Measurements from ENCODE around the gene FKBP7. TPM values are rescaled to one million over a fixed set of nuclear protein-coding genes. Genes with fewer than 3 reads are reported as not detected.
A peak's percentile ranks its signal among the peaks of the same experiment; 100 is the strongest.

The FKBP7 gene
- total RNA-seq, 2 donors from 2014 or later, result 4.1 to 6.3 TPM

DNA sequence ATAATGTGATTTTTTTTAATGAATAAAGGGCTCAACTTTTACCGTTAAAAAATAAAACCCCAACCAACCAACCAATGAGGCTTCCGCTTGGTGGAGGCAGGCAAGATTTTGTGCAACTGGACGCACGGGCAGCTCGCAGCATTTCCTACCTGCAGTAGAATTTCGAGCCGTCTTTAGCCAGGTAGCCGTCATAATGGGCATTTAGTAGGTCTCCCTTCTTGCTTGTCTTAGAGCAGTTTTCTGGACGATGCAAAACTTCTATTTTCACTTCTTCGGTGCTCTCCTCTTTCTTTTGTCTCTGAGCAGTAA lies 316 bp downstream of the FKBP7 start:
- DNase-seq, result no peak

DNA sequence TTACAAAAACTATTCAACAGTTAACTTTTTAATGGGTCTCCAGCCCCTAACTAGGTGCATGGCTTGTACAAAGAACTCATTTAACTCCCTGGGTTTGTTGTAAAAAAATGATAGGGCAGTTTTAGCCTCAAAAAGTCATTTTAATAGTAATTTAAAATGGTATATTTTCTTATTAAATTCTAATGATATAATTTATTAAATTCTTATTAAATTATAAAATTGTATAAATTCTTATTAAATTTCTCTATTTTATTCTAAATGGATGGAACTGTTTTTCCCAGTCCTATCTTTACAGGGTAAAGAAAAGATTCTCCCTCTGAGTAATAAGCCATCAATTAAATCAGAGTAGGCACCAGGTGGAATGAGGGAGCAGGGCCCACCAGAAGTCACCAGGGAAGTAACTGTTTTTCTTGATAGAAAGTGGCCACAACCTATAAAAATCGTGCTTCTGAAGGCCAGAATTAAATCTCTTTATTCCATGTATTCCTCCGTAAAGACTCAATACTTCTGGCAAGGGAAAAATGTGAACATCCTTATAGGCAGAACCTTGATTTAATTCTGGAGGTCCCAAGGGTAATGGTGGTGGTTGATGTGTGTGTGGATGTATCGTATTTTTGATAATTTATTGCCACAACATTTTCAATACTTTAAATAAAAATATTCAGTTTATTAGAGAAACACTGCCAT lies 814 bp downstream of the FKBP7 start:
- DNase-seq, result no peak
- H3K4me1 ChIP-seq (ENCODE audit: control insufficient read depth, insufficient read depth, low read length), result no peaks in the 10 kb centered on the region
- Mint-ChIP-seq H3K36me3 (ENCODE audit: low read depth) (no peaks in the 10 kb centered on the region), H3K27ac (no peak overlapping the region), H3K27me3 (ENCODE audit: insufficient read depth) (peaks cover 3% of the 10 kb centered on the region), H3K4me1 (peaks cover 13% of the 10 kb centered on the region), H3K4me3 (peak overlapping the region; percentile 87), H3K9me3 (no peaks in the 10 kb centered on the region)
- WGBS, 2 experiments (ENCODE audit: insufficient coverage in 1 of 2, insufficient read length in 1 of 2), result 70% methylated on average over 2 of the region's 3 CpGs; no CpG with 5 or more reads in 1 of the 2 experiments
- peak overlapping the region; percentile 91 for H3K4me3 ChIP-seq (ENCODE audit: low read length)
- peak overlapping the region; percentile 90 for H3K27ac ChIP-seq (ENCODE audit: low read depth, low read length)
- H3K9ac ChIP-seq (ENCODE audit: extremely low read depth, low read length, poor library complexity, severe bottlenecking), result peak overlapping the region; percentile 83
- H3K36me3 ChIP-seq (ENCODE audit: control insufficient read depth, insufficient read depth, low read length), result no peaks in the 10 kb centered on the region
- no peaks in the 10 kb centered on the region for H3K9me3 ChIP-seq (ENCODE audit: control insufficient read depth, low read length)
- H3K27me3 ChIP-seq (ENCODE audit: control insufficient read depth, insufficient read depth, low read length, poor library complexity, severe bottlenecking), result no peaks in the 10 kb centered on the region
- TF ChIP-seq, protein P1, sequence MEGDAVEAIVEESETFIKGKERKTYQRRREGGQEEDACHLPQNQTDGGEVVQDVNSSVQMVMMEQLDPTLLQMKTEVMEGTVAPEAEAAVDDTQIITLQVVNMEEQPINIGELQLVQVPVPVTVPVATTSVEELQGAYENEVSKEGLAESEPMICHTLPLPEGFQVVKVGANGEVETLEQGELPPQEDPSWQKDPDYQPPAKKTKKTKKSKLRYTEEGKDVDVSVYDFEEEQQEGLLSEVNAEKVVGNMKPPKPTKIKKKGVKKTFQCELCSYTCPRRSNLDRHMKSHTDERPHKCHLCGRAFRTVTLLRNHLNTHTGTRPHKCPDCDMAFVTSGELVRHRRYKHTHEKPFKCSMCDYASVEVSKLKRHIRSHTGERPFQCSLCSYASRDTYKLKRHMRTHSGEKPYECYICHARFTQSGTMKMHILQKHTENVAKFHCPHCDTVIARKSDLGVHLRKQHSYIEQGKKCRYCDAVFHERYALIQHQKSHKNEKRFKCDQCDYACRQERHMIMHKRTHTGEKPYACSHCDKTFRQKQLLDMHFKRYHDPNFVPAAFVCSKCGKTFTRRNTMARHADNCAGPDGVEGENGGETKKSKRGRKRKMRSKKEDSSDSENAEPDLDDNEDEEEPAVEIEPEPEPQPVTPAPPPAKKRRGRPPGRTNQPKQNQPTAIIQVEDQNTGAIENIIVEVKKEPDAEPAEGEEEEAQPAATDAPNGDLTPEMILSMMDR (conservative IDR thresholded peaks at IDR 0.05), result no peak

More for the DNA sequence above, 316 bp downstream of the FKBP7 start:
- Mint-ChIP-seq H3K27ac (peak overlapping the region; percentile 97), H3K9me3 (no peaks in the 10 kb centered on the region), H3K27me3 (ENCODE audit: insufficient read depth) (peaks cover 3% of the 10 kb centered on the region), H3K36me3 (ENCODE audit: low read depth) (no peaks in the 10 kb centered on the region), H3K4me1 (peaks cover 18% of the 10 kb centered on the region), H3K4me3 (peak overlapping the region; percentile 87)
- no peaks in the 10 kb centered on the region for H3K36me3 ChIP-seq (ENCODE audit: control insufficient read depth, insufficient read depth, low read length)
- peak overlapping the region; percentile 83 for H3K9ac ChIP-seq (ENCODE audit: extremely low read depth, low read length, poor library complexity, severe bottlenecking)
- H3K4me3 ChIP-seq (ENCODE audit: low read length), result peak overlapping the region; percentile 91
- no peaks in the 10 kb centered on the region for H3K27me3 ChIP-seq (ENCODE audit: control insufficient read depth, insufficient read depth, low read length, poor library complexity, severe bottlenecking)
- no peaks in the 10 kb centered on the region for H3K9me3 ChIP-seq (ENCODE audit: control insufficient read depth, low read length)
- WGBS, 2 experiments (ENCODE audit: insufficient coverage in 1 of 2, insufficient read length in 1 of 2), result 10 to 12% methylated on average over 7 to 10 of the region's 10 CpGs
- TF ChIP-seq, protein P1 (conservative IDR thresholded peaks at IDR 0.05), result no peak
- no peaks in the 10 kb centered on the region for H3K4me1 ChIP-seq (ENCODE audit: control insufficient read depth, insufficient read depth, low read length)
- H3K27ac ChIP-seq (ENCODE audit: low read depth, low read length), result peak overlapping the region; percentile 90

DNA sequence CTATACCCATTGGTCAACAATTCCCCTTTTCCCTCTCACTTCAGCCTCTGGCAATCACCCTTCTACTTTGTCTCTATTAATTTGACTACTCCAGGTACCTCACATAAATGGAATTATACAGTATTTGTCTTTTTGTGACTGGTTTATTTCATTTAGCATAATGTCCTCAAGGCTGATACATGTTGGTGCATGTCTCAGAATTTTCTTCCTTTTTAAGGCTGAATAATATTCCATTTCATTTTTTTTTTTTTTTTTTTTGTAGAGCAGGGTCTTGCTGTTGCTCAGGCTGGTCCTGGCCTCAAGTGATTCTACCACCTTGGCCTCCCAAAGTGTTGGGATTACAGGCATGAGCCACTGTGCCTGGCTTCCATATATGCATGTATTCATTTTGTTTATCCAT lies 1.9 kb downstream of the FKBP7 start:
- Histone ChIP-seq H3K27me3 (ENCODE audit: control insufficient read depth, insufficient read depth, low read length, poor library complexity, severe bottlenecking) (no peaks in the 10 kb centered on the region), H3K9ac (ENCODE audit: extremely low read depth, low read length, poor library complexity, severe bottlenecking) (no peak overlapping the region), H3K36me3 (ENCODE audit: control insufficient read depth, insufficient read depth, low read length) (no peaks in the 10 kb centered on the region), H3K27ac (ENCODE audit: low read depth, low read length) (no peak overlapping the region), H3K4me1 (ENCODE audit: control insufficient read depth, insufficient read depth, low read length) (no peaks in the 10 kb centered on the region), H3K9me3 (ENCODE audit: control insufficient read depth, low read length) (no peaks in the 10 kb centered on the region), H3K4me3 (ENCODE audit: low read length) (no peak overlapping the region)
- Mint-ChIP-seq H3K36me3 (ENCODE audit: low read depth) (no peaks in the 10 kb centered on the region), H3K27ac (no peak overlapping the region), H3K27me3 (ENCODE audit: insufficient read depth) (peaks cover 3% of the 10 kb centered on the region), H3K4me1 (peaks cover 3% of the 10 kb centered on the region), H3K4me3 (no peak overlapping the region), H3K9me3 (no peaks in the 10 kb centered on the region)
- no peak for DNase-seq
- TF ChIP-seq, protein P1 (conservative IDR thresholded peaks at IDR 0.05), result no peak
